NCI-H1417 (cell line): Measurements from ENCODE around the gene RHBDL1.
A peak's percentile ranks its signal among the peaks of the same experiment; 100 is the strongest.
"Not testable (repeated sequence)": the region's sequence is repeated elsewhere in the genome, so short reads cannot be mapped to it uniquely, and the experiment has no call there.

Experiments
- DNase-seq, 3 experiments: peaks; one replicate each; lab custom pipeline; 2025; lab: John Stamatoyannopoulos, UW

Gene RHBDL1

GRCh38 chr16:684961-685696, 9.7 kb downstream of the RHBDL1 start:
- DNase-seq: peak; percentile 83 to 93 (median 91)

- DNase-seq: peak; percentile 40 to 65 (median 54)
Observed at GRCh38 chr16:685967-686366, 10.5 kb downstream of the RHBDL1 start.

DNA sequence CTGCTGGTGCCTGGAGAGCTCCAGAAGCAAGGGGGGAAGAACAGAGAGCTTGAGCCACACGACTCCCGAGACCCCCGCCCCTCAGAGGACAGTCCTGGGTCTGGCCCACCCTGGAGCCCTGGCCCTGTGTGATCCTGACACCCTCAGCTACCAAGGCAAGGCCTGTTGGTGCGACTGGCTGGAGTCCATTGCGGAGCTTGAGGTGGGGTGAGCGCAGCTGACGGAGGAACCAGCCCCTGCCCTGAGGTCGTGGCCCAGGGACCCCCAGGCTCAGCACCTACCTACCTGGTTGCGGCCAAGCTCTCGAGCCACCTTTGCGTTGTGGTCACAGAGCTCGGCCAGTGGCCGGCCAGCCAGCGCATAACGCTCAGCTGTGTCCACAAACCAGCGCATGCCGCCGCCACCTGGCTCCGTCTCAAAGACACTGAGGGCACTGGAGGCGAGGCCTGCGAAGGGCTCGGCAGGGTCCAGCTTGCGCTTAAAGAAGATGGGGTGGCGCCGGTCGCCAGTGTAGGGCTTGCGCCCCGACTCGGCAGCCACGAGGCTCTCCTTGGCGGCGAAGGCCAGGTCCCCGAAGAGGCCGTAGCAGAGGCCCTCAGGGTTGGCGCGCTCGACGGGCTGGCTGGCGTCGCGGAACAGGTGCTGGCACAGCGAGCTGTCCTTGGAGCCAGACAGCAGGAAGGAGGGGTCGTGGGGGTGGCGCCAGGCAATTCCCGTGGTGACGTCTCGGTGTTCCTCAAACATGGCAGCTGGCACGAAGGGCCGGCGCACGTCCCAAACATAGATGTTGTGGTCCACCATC, 11.2 kb downstream of the RHBDL1 start:
- no peak for DNase-seq

GRCh38 chr16:687499-687898, 12.0 kb downstream of the RHBDL1 start:
- no peak for DNase-seq

DNA sequence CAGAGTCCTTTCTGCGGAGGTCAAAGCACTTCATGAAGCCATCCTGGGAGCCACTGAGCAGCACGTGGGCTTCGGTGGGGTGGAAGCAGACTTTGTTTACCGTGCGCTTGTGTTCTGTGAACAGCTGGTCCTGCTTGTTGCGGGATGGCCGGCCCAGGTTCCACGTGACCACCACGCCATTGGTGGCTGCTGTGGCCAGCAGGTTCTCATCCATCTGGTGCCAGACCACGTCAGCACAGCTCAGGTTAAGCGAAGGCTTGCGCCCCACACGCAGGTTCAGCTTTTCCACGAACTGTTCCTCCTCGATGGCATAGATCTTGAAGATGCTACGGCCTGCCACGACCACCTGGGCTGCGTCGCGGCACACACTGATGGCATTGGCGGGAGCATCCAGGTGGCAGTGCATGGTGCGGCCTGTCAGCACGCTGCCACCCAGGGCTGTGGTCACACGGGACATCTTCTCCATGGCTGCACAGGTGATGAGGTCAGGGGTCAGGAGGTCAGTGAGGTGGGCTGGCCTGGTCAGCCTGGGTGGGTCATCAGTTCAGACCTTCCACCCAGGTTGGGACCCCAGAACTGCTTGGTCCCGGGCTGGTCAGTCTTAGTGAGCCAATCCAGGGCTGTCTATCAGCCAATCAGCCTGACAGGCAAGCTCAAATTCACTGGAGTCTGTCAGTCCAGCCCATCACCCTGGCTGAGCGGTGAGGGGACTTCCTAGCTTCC, 13.9 kb downstream of the RHBDL1 start:
- no peak for DNase-seq

- not testable (repeated sequence) for DNase-seq
Observed at GRCh38 chr16:691242-691641, 15.8 kb downstream of the RHBDL1 start.

DNA sequence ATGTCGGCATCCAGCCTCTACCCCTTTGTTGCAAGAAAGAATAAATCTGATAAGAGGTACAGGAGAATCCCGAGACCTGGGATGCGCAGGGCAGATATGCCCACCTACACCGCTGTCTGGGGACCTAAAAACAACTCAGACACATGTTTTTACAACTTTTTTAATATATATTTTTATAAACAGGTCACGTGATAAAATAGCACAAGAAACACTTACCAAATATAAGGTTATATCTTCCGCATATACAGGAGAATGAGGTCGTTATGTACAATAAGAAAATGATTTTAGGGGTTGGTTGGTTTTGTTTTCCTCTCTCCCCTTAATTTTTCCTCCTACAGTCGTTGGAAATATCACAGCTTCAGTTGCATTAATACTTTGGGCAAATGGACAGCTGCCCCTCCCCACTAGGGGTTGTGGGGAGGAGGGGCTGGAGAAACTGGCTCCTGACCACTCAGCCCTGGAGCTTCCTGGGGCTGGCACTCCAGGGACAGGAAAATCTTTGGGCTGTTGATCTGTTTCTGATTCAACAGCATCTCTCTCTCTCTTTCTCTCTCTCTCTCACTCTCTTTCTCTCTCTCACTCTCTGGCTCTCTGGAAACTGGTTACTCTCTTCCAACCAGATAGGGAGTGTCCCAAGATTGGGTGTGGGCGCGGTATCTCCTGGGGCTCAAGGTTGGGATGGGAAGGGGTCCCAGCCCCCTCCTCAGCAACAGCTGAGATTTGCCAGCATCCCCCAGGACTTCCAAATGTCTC, 17.1 kb downstream of the RHBDL1 start:
- no peak for DNase-seq

GRCh38 chr16:693364-693763, 17.9 kb downstream of the RHBDL1 start:
- DNase-seq: no peak

- no peak for DNase-seq
Observed at GRCh38 chr16:693766-694165, 18.3 kb downstream of the RHBDL1 start.

DNA sequence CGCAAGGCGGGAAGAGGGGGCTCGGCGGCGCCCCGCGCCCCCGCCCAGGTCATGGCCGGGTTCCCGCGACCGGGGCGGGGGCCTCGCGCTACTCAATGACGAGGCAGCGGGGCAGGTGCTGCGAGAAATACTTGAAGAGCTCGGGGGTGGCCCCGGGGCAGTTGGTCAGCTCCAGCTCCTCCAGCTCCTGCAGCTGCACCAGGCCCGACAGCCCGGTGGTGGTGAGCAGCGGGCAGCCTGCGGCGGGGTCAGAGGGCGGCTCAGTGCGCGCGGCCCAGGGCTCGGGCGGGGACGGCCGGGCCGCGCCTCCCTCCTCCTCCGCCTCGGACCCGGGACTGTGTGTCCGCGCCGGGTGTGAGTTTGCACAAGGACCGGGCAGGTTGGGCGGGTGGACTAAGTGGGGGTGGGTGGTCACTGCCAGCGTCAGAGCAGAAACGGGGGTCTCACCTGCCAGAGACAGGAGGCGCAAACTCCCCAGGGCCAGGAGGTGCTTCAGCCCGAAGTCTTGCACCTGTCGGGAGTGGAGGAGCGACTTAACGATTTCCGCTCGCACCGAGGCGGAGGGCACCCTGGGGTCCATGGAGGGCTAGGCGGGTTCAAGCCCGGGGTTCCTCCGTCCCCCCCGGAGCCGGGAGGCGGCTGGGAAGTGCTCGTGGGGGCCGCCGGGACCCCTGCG, 18.9 kb downstream of the RHBDL1 start:
- DNase-seq: peak in 2 of 3 experiments; percentile 55 to 59

- DNase-seq: no peak
Observed at GRCh38 chr16:694863-695354, 19.4 kb downstream of the RHBDL1 start.

GRCh38 chr16:695355-696089, 20.1 kb downstream of the RHBDL1 start:
- DNase-seq: peak; percentile 86 to 96 (median 94)

GRCh38 chr16:698911-699671, 23.6 kb downstream of the RHBDL1 start:
- DNase-seq: no peak

- no peak for DNase-seq
Observed at GRCh38 chr16:700684-701584, 25.5 kb downstream of the RHBDL1 start.

GRCh38 chr16:702341-702740, 26.9 kb downstream of the RHBDL1 start:
- no peak for DNase-seq

DNA sequence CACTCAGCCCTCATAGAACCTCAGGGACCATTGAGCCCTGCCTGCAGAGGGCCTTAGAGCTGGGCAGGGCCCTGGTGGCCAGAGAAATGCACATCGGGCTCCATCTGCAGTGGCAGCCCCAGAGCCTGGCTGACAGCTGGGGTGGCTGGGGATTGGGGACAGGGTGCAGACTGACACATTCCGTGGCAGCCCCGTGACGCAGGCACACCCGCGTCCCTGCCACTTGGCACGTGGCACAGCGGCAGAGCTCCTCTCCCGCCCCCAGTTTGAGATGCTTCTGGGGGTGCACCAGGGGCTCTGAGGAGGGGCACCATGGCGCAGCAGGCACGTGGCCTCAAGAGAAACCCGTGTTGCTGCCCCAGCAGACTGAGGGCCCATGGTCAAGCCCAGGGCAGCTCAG, 27.9 kb downstream of the RHBDL1 start:
- DNase-seq: no peak

DNA sequence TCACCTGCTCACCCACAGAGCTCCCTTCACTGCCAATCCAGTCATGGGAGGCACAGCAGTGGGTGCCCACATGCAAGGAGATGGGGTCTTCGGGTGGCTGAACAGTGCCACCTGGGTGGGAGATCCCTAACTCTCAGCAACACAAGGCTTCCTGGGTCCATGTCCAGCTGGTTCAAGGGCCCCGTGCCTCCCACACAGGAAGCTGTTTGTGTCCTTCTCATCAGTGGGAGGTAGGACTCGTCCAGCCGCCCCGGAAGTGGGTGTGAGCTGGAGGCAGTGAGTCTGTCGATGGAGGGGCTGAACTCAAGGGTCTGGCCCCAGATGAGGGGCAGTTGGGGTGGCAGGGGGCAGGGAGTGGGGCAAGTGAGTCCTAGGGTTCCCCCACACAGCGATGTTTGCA, 28.6 kb downstream of the RHBDL1 start:
- no peak for DNase-seq

GRCh38 chr16:704552-705380, 29.3 kb downstream of the RHBDL1 start:
- peak in 2 of 3 experiments; percentile 47 to 54 for DNase-seq
